ENCODE data around the gene CSK.

GRCh38 chr15:74749832-74750231 lies 32.0 kb upstream of the CSK start:
- TF ChIP-seq CTCF (IDR thresholded peaks at IDR 0.05) (no peak), POLR2A (IDR thresholded peaks at IDR 0.05) (no peak)
